Caki2 (cell line): ENCODE measurements around the gene ARHGEF40. TPM values are rescaled to one million over a fixed set of nuclear protein-coding genes. Genes with fewer than 3 reads are reported as not detected.
A peak's percentile ranks its signal among the peaks of the same experiment; 100 is the strongest.

ENCODE experiments used
- DNase-seq: peaks from one replicate; pipeline ENCODE4 v3.0.0-alpha.2; 2015; ENCODE audit warnings: low read depth
- in situ Hi-C: cut with HindIII; loops from 2 replicates; pipeline ENCODE4 v1.10.0; 2016; ENCODE audit warnings: low sequenced_read_pairs, low pct_unique_long_range_greater_than_20kb, mixed read lengths
- total RNA-seq: library from RNA; depleted of rRNA; stranded (reverse); fragments of >200 nt; shearing (Covaris generic); gene quantifications from 2 replicates; pipeline ENCODE4 v1.2.3, GENCODE V29; 2014; ENCODE audit warnings: low replicate concordance

ARHGEF40 gene
- total RNA-seq, 1 experiment from 2014 or later: 35.9 TPM

DNA sequence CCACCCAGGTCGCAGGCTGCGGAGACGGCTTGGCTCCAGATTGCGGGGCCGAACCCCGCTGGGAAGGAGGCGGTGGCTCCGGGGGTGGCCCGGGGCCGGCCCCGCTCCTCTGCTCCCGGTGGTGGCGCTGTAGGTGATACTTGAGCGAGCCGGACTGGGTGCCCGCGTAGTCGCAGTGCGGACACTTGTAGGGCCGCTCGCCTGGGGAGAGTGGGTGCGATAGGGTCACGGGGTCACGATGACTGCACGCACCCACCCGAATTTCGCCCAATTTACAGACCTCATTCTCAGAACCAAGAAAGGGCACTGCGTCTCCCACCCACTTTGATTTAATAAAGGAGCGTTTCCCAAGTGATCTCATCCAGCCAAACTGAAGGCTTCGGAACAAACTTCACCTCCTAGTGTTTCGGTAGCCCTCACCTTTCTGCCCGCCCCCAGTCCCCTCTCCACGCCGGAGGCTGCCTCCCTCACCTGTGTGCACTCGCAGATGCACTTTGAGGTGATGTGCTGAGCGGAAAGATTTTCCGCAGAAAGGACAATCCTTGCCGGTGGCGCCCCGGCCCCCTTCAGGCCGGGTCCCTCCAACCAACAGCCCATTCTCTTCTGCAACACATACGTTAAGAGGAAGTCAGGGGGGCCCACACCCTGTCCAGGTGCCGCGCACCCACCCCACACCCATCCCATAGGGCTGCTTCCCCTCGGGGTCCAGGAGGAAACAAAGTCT, 21.0 kb downstream of the ARHGEF40 start:
- DNase-seq: no peak
- in situ Hi-C loops: no loop called here

DNA sequence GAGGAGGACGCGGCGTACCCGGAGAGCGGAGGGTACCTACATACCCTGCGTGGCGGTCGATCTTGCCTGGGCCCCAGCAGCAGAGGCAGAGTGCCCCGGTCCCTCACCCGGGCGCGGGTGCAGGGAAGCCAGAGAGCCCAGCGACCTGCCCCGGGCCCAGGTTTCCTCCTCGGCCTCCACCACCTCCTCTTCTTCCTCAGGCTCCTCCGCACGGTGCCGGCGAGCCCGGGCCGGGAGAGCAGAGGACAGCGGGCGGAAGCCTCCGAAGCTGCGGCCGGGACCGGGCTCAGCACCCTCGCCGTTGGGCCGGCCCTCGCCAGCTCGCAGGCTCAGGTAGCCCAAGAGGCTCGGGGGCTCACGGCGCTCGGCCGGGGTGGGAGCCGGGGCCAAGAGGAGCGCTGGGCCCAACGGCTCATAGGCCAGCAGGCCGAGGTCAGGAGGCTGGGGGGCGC, 21.7 kb downstream of the ARHGEF40 start:
- DNase-seq: no peak
- in situ Hi-C loops: no loop called here

DNA sequence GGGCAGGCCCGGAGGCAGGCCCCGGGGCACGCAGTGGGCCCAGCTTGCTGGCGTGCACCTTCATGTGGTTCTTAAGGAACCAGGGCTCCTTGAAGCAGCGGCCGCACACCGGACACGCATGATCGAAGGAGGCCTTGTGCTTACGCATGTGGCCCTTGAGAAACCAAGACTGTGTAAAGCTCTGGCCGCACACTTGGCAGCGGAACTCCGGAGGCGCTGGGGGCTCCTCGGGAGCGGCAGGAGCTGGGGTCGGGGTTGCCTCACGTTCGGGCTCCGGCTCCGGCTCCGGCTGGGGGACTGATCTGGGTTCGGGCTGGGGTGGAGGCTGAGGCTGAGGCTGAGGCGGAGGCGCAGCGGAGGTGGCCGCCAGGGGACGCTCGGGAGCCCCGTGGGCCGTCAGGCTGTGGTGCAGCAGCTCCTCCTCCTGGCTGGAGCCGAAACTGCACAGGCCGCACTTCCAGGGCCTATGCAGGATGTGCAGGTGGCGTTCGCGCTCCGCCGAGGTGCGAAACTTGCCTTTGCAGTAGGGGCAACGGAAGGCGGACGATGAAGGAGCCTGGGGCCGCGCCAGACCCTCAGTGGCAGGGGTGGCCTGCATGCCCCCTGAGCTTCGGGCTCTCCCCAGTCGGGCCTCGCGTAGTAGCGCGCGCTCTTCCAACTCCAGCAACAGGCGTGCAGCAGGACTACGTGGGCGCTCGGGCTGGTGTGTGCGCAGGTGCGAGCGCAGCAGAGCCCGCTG, 22.3 kb downstream of the ARHGEF40 start:
- DNase-seq: peak; percentile 55
- in situ Hi-C loops: no loop called here

DNA sequence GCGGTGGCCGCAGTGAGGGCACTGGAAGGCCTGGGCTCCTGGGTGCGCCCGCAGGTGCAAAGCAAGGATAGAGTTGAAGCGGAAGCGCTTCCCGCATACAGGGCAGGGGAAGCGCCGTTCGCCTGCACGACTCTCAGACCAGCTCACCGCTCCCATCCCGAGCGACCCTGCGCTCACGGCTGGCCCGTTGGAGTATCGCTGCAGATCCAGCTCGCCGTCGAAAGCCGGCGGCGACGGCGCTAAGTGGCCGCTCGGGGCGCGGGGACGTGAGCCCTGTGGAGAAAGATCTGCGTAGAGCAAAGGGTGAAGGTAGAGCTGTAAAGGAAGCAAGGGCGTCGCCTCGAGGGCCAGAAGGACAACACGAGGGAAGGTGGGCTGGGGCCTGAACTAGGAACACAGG, 22.9 kb downstream of the ARHGEF40 start:
- DNase-seq: no peak
- in situ Hi-C loops: no loop called here

DNA sequence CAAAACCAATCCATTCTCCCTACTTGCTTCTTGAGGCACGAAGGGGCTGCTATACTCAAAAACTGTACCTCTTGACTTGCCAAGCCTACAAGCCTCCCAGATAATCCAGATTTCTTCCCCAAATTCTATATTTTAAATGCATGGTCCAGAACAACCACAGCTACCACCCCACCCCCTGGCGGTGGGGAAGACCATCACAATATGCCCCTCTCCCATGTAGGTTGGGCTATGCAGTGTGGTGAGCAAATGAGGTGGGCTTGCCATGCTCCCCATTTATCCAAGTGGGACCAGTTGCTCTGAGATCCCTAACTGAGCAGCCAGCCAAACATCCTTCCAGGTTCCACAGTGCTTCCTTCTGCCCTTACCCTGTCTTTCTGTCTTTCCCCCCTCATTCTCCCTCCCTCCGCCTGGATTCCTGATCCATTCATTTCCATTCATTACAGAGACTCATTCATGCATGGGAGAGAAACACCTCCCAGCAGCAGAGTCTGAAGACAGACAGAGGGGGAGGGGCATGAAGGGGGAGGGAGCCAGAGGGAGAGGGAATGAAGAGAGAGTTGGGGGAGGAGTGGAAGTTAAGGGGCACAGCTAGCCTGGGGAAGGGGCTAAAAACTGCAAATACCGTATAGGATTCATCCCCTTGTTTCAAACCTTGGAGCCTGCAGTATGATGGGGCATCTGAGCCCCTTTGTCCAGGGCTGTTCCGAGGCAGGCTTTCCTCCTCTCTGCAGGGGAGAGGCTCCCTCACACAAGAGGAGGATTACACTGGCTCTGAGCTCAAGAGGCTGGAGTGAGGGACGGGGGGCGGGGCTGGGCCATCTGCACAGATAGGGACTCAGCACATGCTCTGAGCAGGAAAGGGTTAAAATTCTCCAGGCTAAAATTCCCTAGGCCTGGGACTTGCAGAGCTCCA, 23.9 kb downstream of the ARHGEF40 start:
- in situ Hi-C loops: no loop called here
- DNase-seq: peak; percentile 87

DNA sequence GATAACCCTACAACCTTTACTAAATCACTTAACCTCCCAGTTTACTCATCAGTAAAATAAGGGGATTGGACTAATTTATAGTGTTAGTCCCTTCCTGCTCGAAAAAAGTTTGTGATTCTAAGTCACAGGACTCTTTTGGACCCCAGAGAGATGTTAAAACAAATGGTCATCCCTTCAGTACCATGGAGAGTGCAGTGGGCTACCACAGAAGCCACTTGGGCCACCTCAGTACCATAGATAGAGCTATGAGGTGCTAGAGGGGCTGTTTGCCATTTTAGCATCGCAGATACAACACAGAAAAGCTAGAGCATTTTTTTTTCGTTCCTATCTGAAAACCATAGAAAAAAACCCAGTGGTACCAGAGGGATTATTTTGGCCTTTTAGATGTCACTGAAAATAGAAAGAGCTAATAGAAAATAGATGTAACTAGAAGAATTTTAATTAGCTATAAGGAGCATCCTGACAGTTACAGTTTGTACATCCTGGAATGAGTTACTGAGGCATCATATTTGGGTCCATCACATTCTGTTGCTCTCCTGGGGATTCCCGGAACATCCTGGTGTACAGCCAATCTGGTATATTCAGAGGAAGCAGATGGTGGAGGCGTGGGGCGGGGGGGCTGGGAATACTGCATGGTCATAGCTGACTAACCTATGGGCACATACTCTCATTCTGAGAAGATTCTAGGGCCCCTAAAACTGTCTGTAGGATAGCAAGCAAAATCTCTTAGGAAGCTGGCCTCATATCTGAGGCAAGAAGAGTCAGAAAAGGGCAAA, 25.5 kb downstream of the ARHGEF40 start:
- DNase-seq: no peak
- in situ Hi-C loops: no loop called here

DNA sequence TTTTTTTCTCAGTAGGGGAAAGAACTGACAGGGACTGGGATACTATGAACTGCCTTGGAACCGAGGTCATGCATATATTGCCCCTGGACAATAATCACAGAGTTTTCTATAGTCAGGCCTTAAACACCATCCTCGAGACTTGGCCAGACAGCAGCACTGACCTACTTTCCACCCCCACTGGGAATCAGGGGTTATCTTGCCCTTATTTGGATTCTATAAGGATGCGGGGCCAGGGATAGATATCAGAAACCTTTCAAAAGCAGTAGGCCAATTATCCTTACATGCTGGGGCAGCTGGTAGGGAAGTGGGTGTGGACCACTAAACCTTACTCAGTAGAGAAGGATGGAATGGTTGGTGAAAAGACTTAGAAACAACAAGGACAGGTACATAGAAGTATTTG, 26.3 kb downstream of the ARHGEF40 start:
- DNase-seq: no peak
- in situ Hi-C loops: no loop called here

DNA sequence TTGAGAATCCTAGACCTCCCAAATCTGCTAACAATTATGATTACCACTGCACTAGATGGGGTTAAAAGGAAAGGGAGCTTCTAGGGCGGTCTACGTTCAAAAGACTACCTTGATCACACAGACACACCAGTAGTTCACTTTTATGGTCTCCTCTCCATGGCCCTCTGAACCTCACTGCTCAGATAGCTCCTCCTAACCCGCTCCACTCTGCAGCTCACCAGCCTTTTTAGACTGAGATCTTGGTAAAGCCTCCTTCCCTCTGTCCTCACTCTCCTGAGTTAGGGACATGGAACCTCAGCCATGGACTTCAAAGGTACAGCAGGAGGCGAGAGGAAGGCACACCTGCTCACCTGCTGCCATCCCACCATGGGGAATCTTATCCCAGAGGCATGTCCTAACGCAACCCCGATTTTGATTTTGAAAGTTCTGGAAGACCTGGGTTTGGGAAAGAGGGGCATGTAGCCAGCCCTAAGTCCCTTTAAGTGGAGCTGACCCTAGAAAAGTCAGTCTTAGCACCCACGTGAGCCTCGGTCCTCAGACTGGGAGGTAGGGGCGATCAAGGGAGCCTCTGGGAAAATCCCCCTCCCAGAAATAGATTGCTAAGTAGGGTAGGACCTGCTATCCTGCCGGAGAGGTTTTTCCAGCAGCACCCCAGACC, 27.0 kb downstream of the ARHGEF40 start:
- in situ Hi-C loops: no loop called here
- no peak for DNase-seq

DNA sequence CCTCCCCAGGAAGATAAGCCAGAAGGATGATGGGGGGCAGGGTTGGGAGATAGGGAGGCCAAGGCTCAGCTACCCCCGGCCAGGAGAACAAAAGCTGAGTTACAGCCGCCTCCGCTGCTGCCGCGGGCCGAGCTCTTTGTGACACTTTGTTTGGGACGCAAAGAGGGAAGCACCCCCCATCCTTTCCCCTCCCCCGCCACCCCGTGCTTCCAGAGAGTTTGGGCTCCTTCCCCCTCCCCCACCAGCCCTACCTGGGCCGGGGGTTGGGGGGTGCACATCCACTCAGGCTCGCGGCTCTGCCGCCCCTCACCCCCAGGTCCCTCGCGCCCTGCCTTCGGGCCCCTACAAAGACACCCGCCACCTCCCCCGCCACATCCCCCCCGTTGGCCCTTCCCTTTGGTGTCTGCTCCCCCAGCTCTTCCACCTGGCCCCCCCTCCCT, 27.6 kb downstream of the ARHGEF40 start:
- DNase-seq: no peak
- in situ Hi-C loops: no loop called here

DNA sequence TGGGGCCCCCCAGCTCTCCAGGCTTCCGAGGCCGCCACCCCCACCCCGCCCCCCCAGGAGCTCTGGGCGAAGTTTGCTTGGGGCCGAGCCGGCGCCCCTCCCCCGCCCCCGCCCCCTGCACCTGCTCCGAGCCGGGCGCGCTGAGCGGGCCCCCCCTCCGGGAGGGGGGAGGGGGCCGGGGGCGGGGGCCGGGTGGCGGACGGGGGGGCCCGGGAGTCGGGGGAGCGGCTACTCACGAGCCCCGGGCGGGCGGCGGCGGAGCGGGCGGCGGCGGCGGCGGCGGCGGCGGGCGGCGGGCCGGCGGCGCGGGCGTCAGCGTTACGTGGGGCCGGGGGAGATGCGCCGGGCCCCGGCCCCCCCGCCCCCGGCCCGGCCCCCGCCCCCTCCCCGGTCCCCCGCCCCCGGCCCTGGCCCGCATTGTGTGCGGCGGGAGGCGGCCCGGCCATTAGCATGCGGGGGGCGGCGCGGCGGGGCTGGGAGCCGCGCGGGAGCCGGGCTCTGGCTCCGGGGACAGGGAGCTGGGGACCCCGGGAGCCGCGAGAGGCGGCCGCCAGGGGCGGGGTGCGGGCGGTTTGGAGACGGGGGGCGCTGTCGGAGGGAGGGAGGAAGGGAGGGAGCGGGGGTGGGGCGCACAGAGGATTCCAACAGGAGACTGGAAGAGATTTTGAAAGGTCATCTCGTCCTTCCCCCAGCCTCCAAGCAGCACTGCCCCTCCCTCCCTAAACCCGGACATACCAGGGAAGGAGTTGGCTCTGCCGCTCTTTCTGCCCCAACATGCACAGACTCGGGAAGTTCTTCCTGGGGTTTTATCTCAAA, 28.2 kb downstream of the ARHGEF40 start, which contains the start of gene ZNF219:
TSS of gene ZNF219 (minus strand) at position 580 of the 816 bp plus-strand sequence. CDS start 5,064 bp downstream, outside the sequence.
- in situ Hi-C loops: no loop called here
- DNase-seq: no peak

DNA sequence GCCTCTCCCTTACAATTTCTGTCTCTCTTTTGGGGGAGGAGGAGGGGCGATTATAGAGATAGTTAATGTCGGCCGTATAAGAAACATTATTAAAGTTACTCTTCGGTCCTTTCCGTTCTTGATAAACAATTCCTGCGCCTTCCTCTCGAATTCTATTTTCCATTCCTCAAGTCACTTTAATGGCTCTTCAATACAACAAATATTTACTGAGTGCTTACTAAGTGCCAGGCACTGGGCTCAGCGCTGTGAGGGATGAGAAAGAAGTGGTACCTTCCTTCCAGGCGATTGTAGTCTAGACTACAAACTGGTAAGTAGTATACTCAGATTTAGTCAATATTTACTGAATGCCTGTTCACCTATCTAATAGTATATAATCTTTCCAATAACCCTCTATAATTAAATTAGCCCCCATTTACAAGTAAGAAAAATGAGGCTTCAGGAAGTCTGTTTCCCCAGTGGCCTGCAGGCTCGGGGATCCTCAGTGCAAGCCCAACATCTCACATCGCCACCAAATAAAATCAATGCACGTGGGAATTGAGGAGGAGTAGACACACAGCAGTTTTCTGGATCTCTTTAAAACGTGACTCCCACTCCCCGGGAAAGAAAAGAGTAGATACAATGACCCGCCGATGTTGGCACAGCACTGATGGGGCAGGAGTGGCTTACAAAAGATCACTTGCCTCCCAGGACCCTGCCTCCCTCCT, 28.9 kb downstream of the ARHGEF40 start:
- no peak for DNase-seq
- in situ Hi-C loops: no loop called here

DNA sequence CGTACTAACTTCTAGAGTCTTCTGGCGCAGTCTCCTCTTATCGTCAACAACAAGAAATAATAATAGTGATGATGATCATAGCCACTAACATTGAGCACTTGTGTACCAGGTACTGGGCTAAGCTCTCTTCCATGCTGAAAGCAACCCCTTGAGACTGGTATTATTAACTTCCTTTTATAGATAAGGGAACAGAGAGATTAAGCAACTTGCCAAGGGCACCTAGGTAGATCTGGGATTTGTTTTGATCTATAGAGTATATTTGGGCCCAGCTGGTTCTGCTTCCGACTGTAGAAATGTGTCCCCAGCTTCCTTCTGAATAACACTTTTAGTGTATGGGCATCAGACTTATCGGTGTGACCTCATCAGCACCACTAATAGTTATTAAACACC, 29.5 kb downstream of the ARHGEF40 start:
- in situ Hi-C loops: no loop called here
- no peak for DNase-seq

DNA sequence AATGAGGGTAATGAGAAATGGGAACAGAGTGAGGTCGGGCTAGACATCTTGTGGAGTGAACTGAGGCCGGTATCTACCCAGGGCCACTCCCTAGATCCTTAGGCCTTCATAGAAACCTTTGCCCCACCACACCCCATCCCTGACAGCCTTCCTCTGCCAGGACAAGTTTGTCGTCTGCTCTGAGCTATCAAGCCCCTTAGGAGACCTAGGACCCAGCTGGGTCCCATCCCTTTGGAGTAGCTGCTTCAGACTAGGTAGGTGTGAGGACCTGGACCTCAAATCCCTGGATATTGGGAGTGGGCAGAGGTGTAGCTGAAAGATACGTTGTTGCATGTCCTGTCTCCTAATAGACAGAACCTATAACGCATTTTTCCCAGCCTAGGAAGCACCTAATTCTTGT, 30.8 kb downstream of the ARHGEF40 start, which contains the start of gene TMEM253:
TSS of gene TMEM253 (plus strand) at position 136 of the 400 bp plus-strand sequence. CDS start 278 bp downstream, outside the sequence.
- DNase-seq: no peak
- in situ Hi-C loops: no loop called here

DNA sequence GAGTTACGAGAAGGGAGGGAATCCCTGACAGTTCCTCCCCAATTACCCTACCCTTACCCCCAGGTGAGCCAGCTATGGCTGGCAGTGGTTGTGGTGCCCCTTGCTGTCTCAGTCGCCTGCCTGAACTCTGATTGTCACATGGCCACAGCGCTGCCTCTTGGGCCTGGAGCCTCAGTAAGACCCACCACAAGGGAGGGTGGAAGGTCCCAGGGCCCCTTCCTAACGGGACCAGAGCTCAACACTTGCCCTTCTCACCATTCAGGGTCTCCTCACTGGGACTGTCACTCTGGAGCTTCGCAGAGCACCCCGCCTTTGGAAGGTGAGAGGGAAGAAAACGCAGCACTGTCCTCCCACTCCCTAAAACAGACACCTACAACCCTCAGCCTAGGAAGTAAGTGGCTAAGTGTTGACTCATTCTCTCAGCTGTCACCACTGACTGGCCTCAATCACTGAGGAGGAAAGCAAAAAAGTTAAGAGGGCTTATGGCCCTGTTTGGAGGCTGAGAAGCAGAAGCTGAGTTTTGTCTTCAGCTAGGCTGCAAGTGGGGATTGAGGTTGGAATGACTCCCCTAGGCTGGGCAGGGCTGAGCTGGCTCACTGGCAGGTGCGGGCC, 31.8 kb downstream of the ARHGEF40 start:
- no peak for DNase-seq
- in situ Hi-C loops: no loop called here

DNA sequence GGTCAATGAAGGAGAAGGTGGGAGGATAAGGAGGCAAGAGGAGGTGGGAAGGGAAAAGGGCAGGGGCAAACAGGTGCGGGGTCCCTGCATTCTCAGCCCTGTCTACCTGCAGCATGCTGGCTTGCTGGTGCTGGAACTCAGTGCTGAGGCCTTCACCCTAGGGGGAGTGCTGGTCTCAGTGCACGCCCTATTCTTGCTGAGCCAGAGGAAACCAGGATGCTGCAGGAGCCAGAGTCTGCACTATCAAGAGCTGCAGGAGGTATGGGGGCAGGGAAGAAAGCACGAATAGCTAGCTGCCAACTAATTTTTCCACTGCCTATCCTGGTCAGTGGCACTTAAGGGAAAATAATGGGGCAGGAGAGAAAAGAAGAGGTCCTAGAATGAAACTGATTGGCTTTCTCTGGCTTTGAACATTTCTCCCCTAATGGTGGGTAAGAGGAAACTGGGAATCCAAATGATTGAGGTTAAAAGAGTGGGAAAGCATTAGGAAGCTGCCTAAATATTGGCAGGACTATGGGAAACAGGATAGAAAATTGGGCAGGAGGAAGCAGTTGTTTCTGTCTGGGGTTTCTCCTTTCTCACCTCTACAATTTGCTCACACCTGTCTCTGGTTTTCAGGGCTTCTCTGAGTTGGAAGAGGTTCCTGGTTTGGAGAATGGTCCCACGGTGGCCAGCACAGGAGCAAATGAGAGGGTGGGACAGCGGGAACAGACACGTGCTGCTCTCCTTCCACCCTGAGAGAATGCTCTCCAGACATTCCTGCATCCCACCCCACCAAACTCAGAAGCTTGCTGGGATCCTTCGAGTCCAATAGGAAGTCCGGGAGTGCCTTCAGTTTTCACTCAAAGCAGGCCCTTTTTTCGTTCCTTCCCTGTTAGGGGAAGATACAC, 32.7 kb downstream of the ARHGEF40 start:
- in situ Hi-C loops: no loop called here
- DNase-seq: no peak
